Calu3 (cell line): ENCODE results near the gene PDZD7. TPM values are rescaled to one million over a fixed set of nuclear protein-coding genes. Genes with fewer than 3 reads are reported as not detected.
A peak's percentile ranks its signal among the peaks of the same experiment; 100 is the strongest.

ENCODE experiments used
- BruUV-seq: library from RNA; stranded (reverse); fragments of 400-500 nt; replicated peaks from 2 replicates; lab custom pipeline; 2021; lab: Mats Ljungman, UMichigan
- CTCF ChIA-PET: fragments of 300-600 bp; sonication (Branson Sonifier 250); formaldehyde crosslinking; loops from one replicate; lab custom pipeline; 2022; ENCODE audit warnings: antibody characterized with exemption; lab: Charles Lee
- DNase-seq: peaks from one replicate; pipeline ENCODE4 v3.0.0; 2022
- H3K27ac Mint-ChIP-seq: one replicate; pipeline ENCODE4 v1.8.0; 2022; ENCODE audit warnings: mixed read lengths; ENCODE audit not compliant: unreplicated experiment
- H3K27me3 Mint-ChIP-seq: one replicate; pipeline ENCODE4 v1.8.0; 2022; ENCODE audit warnings: mixed read lengths; ENCODE audit not compliant: unreplicated experiment
- H3K36me3 Mint-ChIP-seq: one replicate; pipeline ENCODE4 v1.8.0; 2022; ENCODE audit warnings: mild to moderate bottlenecking, moderate library complexity, mixed read lengths; ENCODE audit not compliant: insufficient read depth, unreplicated experiment
- H3K4me1 Mint-ChIP-seq: one replicate; pipeline ENCODE4 v1.8.0; 2022; ENCODE audit warnings: mild to moderate bottlenecking, low read depth, mixed read lengths; ENCODE audit not compliant: unreplicated experiment
- H3K4me3 Mint-ChIP-seq: one replicate; pipeline ENCODE4 v1.8.0; 2022; ENCODE audit warnings: mild to moderate bottlenecking, low read depth, moderate library complexity, mixed read lengths; ENCODE audit not compliant: unreplicated experiment
- H3K9me3 Mint-ChIP-seq: one replicate; pipeline ENCODE4 v1.8.0; 2022; ENCODE audit warnings: low read depth, mixed read lengths; ENCODE audit not compliant: unreplicated experiment
- intact Hi-C: fragments of 100-400 bp; cut with micrococcal nuclease; formaldehyde crosslinking; loops from one replicate; pipeline ENCODE4 v1.10.0; 2022; ENCODE audit not compliant: unreplicated experiment
- total RNA-seq: library from RNA; stranded (reverse); gene quantifications from 2 replicates; pipeline ENCODE4 v1.2.3, GENCODE V29; 2022
- TF ChIP-seq, protein P1 (sequence below): fragments of 200-600 bp; IDR thresholded peaks from one replicate; pipeline ENCODE4 v1.8.0; 2022; ENCODE audit warnings: antibody characterized with exemption; ENCODE audit not compliant: unreplicated experiment

The PDZD7 gene
- total RNA-seq, 1 experiment from 2014 or later, result 1.3 TPM

- H3K4me3 Mint-ChIP-seq, result peak overlapping the region; percentile 86
- no TSS peak for BruUV-seq
Observed at GRCh38 chr10:101063050-101063525, 32.2 kb upstream of the PDZD7 start.

DNA sequence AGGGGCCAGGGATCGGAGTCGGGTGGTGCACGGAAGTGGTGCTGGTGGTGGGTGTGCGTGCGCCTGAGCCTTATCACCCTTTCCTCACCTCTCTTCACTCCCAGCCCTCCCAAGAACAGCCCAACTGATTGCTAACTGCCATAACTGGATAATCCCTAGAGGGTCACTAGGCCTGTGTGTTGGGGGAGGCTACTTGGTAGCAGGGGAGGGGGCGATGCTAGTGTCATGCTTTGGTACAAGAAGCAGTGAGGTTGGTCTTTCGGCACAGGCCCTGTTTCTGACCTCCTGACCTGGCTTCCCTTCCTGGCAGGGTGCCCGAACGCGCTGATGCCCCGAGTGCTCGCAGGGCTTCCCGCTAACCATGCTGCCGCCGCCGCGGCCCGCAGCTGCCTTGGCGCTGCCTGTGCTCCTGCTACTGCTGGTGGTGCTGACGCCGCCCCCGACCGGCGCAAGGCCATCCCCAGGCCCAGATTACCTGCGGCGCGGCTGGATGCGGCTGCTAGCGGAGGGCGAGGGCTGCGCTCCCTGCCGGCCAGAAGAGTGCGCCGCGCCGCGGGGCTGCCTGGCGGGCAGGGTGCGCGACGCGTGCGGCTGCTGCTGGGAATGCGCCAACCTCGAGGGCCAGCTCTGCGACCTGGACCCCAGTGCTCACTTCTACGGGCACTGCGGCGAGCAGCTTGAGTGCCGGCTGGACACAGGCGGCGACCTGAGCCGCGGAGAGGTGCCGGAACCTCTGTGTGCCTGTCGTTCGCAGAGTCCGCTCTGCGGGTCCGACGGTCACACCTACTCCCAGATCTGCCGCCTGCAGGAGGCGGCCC lies 31.5 kb upstream of the PDZD7 start:
- CTCF ChIA-PET, result interaction anchor here (1.1 to 1.5 kb wide), 2 partner anchors 21 to 33 kb away, joined by 3 to 7 read pairs; no protein-coding TSS in a partner anchor
- intact Hi-C loops, result no loop called here
- Mint-ChIP-seq H3K27ac (no peak overlapping the region), H3K4me1 (peaks cover 26% of the 10 kb centered on the region), H3K4me3 (peak overlapping the region; percentile 86), H3K36me3 (peaks cover 32% of the 10 kb centered on the region), H3K9me3 (no peaks in the 10 kb centered on the region), H3K27me3 (no peaks in the 10 kb centered on the region)
- peak; percentile 66 for DNase-seq
- no TSS peak for BruUV-seq
- TF ChIP-seq, protein P1, sequence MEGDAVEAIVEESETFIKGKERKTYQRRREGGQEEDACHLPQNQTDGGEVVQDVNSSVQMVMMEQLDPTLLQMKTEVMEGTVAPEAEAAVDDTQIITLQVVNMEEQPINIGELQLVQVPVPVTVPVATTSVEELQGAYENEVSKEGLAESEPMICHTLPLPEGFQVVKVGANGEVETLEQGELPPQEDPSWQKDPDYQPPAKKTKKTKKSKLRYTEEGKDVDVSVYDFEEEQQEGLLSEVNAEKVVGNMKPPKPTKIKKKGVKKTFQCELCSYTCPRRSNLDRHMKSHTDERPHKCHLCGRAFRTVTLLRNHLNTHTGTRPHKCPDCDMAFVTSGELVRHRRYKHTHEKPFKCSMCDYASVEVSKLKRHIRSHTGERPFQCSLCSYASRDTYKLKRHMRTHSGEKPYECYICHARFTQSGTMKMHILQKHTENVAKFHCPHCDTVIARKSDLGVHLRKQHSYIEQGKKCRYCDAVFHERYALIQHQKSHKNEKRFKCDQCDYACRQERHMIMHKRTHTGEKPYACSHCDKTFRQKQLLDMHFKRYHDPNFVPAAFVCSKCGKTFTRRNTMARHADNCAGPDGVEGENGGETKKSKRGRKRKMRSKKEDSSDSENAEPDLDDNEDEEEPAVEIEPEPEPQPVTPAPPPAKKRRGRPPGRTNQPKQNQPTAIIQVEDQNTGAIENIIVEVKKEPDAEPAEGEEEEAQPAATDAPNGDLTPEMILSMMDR, result no peak

More at GRCh38 chr10:101063050-101063525, 32.2 kb upstream of the PDZD7 start:
- intact Hi-C loops, result no loop called here
- Mint-ChIP-seq H3K9me3 (no peaks in the 10 kb centered on the region), H3K27ac (no peak overlapping the region), H3K36me3 (peaks cover 37% of the 10 kb centered on the region), H3K4me1 (peaks cover 26% of the 10 kb centered on the region), H3K27me3 (no peaks in the 10 kb centered on the region)
- CTCF ChIA-PET, result interaction anchor here (0.9 to 1.5 kb wide), 2 partner anchors 13 to 22 kb away, joined by 3 to 7 read pairs; no protein-coding TSS in a partner anchor
- TF ChIP-seq, protein P1, result no peak
- DNase-seq, result no peak

- TF ChIP-seq, protein P1, result no peak
- H3K27ac Mint-ChIP-seq, result peak within 1 kb of the TSS; percentile 88
- H3K4me3 Mint-ChIP-seq, result peak within 1 kb of the TSS; percentile 86
- no peaks in the 10 kb centered on the region for H3K9me3 Mint-ChIP-seq
- H3K36me3 Mint-ChIP-seq, result peaks cover 28% of the 10 kb centered on the region
- intact Hi-C loops, result no loop called here
- no TSS peak for BruUV-seq
- H3K4me1 Mint-ChIP-seq, result peaks cover 26% of the 10 kb centered on the region
- no peaks in the 10 kb centered on the region for H3K27me3 Mint-ChIP-seq
- peak; percentile 16 for DNase-seq
- CTCF ChIA-PET, result interaction anchor here (0.6 to 1.6 kb wide), 5 partner anchors 10 to 502 kb away, joined by 3 read pairs; no protein-coding TSS in a partner anchor
Observed at GRCh38 chr10:101061624-101062231, 30.8 kb upstream of the PDZD7 start, which contains the start of gene KAZALD1. TSS of gene KAZALD1 (plus strand) at chr10:101061989. CDS start at chr10:101062593, 604 bp downstream.

DNA sequence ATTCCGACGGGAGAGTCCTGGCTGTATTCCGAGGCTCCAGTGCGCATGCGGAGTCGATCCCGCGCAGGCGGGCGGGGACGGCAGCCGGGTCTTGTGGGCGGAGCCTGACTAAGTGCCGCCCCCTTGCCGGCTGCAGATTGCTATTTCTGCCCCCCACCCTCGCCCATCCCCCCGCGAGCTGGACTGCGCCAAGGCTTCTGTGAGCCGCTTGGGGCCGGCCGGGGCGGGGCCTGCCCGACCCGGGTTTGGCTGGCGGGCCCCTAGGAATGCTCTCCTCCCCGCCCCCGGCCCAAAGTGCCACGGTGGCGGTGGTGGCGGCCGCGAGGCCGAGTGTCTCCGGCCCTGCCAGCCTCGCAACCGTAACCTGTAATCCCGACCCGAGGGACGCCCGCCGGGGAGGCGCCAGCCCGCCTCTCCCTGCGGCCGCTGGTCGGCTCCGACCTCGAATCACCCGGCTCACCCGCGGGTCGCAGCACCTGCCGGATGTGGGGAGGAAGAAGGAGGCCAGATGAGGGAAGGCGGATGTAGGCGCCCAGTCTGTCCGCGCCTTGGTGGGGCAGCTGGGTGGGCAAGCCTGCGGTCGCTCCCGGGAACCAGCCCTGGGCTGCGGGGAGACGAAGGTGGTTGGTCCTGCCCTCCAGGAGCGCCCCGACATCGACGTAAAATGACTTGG lies 30.2 kb upstream of the PDZD7 start:
- intact Hi-C loops, result no loop called here
- Mint-ChIP-seq H3K9me3 (no peaks in the 10 kb centered on the region), H3K27ac (peak overlapping the region; percentile 88), H3K4me3 (peak overlapping the region; percentile 86), H3K36me3 (peaks cover 22% of the 10 kb centered on the region), H3K27me3 (no peaks in the 10 kb centered on the region), H3K4me1 (peaks cover 24% of the 10 kb centered on the region)
- BruUV-seq, result TSS peak; percentile 75
- TF ChIP-seq, protein P1, result no peak
- CTCF ChIA-PET, result interaction anchor here (0.6 to 1.6 kb wide), 6 partner anchors 9 to 503 kb away, joined by 3 to 8 read pairs (median 3); no protein-coding TSS in a partner anchor
- peak; percentile 93 for DNase-seq
